Glutamatergic neuron (in vitro differentiated cells): ENCODE results near the gene STH. TPM values are rescaled to one million over a fixed set of nuclear protein-coding genes. Genes with fewer than 3 reads are reported as not detected.
A peak's percentile ranks its signal among the peaks of the same experiment; 100 is the strongest.
"Not testable (repeated sequence)": the region's sequence is repeated elsewhere in the genome, so short reads cannot be mapped to it uniquely, and the experiment has no call there.

Source experiments
- DNase-seq: peaks from one replicate; pipeline ENCODE4 v3.0.0; 2022
- H3K27ac Mint-ChIP-seq: one replicate; pipeline ENCODE4 v1.8.0; 2020; ENCODE audit warnings: mild to moderate bottlenecking, mixed read lengths, inconsistent platforms; ENCODE audit not compliant: unreplicated experiment
- H3K27me3 Mint-ChIP-seq: one replicate; pipeline ENCODE4 v1.8.0; 2020; ENCODE audit warnings: mild to moderate bottlenecking, moderate library complexity, mixed read lengths, inconsistent platforms; ENCODE audit not compliant: unreplicated experiment
- H3K36me3 Mint-ChIP-seq: one replicate; pipeline ENCODE4 v1.8.0; 2020; ENCODE audit warnings: mild to moderate bottlenecking, mixed read lengths, inconsistent platforms; ENCODE audit not compliant: unreplicated experiment
- H3K4me1 Mint-ChIP-seq: one replicate; pipeline ENCODE4 v1.8.0; 2020; ENCODE audit warnings: mild to moderate bottlenecking, low read depth, mixed read lengths, inconsistent platforms; ENCODE audit not compliant: unreplicated experiment
- H3K4me3 Mint-ChIP-seq: one replicate; pipeline ENCODE4 v1.8.0; 2020; ENCODE audit warnings: mild to moderate bottlenecking, mixed read lengths, inconsistent platforms; ENCODE audit not compliant: unreplicated experiment
- H3K9me3 Mint-ChIP-seq: one replicate; pipeline ENCODE4 v1.8.0; 2020; ENCODE audit warnings: mild to moderate bottlenecking, moderate library complexity, mixed read lengths, inconsistent platforms; ENCODE audit not compliant: unreplicated experiment
- total RNA-seq: library from RNA; stranded (reverse); fragmentation: NEBNext Ultra II Directional; extraction: Animal tissue kit (Norgen Biotek cat#: 25700); gene quantifications from one replicate; pipeline ENCODE4 v1.2.1, GENCODE V29; 2021; ENCODE audit not compliant: unreplicated experiment
- TF ChIP-seq, protein P1 (sequence below): fragments of 200-600 bp; sonication (generic); IDR thresholded peaks from one replicate; pipeline ENCODE4 v1.5.0; 2021; ENCODE audit not compliant: partially characterized antibody, unreplicated experiment

Gene STH
- total RNA-seq, 1 donor from 2014 or later = 4.1 TPM

GRCh38 chr17:46020998-46021397 is 21.9 kb downstream of the STH start:
- DNase-seq = no peak
- Mint-ChIP-seq H3K9me3 (peaks cover 3% of the 10 kb centered on the region), H3K27me3 (peaks cover 9% of the 10 kb centered on the region), H3K4me1 (peaks cover 15% of the 10 kb centered on the region), H3K4me3 (no peak overlapping the region), H3K36me3 (peaks cover 11% of the 10 kb centered on the region), H3K27ac (no peak overlapping the region)
- TF ChIP-seq, protein P1, sequence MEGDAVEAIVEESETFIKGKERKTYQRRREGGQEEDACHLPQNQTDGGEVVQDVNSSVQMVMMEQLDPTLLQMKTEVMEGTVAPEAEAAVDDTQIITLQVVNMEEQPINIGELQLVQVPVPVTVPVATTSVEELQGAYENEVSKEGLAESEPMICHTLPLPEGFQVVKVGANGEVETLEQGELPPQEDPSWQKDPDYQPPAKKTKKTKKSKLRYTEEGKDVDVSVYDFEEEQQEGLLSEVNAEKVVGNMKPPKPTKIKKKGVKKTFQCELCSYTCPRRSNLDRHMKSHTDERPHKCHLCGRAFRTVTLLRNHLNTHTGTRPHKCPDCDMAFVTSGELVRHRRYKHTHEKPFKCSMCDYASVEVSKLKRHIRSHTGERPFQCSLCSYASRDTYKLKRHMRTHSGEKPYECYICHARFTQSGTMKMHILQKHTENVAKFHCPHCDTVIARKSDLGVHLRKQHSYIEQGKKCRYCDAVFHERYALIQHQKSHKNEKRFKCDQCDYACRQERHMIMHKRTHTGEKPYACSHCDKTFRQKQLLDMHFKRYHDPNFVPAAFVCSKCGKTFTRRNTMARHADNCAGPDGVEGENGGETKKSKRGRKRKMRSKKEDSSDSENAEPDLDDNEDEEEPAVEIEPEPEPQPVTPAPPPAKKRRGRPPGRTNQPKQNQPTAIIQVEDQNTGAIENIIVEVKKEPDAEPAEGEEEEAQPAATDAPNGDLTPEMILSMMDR = no peak

DNA sequence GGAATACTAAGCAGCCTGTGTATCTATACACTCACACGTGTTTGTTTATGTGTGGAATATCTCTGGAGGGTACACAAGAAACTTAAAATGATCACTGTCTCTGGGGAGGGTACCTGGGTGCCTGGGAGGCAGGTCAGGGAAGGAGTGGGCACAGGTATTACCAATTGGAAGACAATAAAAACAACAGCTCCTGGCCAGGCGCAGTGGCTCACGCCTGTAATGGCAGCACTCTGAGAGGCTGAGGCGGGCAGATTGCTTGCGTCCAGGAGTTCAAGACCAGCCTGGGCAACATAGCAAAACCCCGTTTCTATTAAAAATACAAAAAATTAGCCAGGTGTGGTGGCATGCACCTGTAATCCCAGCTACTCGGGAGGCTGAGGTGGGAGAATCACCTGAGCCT is 24.3 kb downstream of the STH start:
- not testable (repeated sequence) for H3K4me3 Mint-ChIP-seq, H3K9me3 Mint-ChIP-seq, H3K36me3 Mint-ChIP-seq, DNase-seq
- peaks cover 13% of the 10 kb centered on the region for H3K27me3 Mint-ChIP-seq
- peaks cover 29% of the 10 kb centered on the region for H3K4me1 Mint-ChIP-seq
- peak overlapping the region; percentile 62 for H3K27ac Mint-ChIP-seq

DNA sequence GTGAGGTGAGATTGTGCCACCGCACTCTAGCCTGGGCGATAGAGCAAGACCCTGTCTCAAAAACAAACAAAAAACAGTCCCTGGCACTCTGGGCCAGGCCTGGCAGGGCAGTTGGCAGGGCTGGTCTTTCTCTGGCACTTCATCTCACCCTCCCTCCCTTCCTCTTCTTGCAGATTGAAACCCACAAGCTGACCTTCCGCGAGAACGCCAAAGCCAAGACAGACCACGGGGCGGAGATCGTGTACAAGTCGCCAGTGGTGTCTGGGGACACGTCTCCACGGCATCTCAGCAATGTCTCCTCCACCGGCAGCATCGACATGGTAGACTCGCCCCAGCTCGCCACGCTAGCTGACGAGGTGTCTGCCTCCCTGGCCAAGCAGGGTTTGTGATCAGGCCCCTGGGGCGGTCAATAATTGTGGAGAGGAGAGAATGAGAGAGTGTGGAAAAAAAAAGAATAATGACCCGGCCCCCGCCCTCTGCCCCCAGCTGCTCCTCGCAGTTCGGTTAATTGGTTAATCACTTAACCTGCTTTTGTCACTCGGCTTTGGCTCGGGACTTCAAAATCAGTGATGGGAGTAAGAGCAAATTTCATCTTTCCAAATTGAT is 24.8 kb downstream of the STH start:
- Mint-ChIP-seq H3K27ac (peak overlapping the region; percentile 46), H3K9me3 (peaks cover 6% of the 10 kb centered on the region), H3K4me3 (no peak overlapping the region), H3K27me3 (peaks cover 10% of the 10 kb centered on the region), H3K36me3 (peaks cover 5% of the 10 kb centered on the region), H3K4me1 (peaks cover 33% of the 10 kb centered on the region)
- TF ChIP-seq, protein P1 = no peak
- no peak for DNase-seq

- H3K27ac Mint-ChIP-seq = no peak overlapping the region
- H3K4me1 Mint-ChIP-seq = peaks cover 40% of the 10 kb centered on the region
- peaks cover 11% of the 10 kb centered on the region for H3K27me3 Mint-ChIP-seq
- H3K9me3 Mint-ChIP-seq = peaks cover 8% of the 10 kb centered on the region
- H3K36me3 Mint-ChIP-seq = peaks cover 5% of the 10 kb centered on the region
- no peak overlapping the region for H3K4me3 Mint-ChIP-seq
- no peak for DNase-seq
- TF ChIP-seq, protein P1 = no peak
These were observed 25.5 kb downstream of the STH start for GRCh38 chr17:46024590-46024989.

DNA sequence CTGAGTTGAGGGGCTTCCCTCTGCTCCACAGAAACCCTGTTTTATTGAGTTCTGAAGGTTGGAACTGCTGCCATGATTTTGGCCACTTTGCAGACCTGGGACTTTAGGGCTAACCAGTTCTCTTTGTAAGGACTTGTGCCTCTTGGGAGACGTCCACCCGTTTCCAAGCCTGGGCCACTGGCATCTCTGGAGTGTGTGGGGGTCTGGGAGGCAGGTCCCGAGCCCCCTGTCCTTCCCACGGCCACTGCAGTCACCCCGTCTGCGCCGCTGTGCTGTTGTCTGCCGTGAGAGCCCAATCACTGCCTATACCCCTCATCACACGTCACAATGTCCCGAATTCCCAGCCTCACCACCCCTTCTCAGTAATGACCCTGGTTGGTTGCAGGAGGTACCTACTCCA is 26.0 kb downstream of the STH start:
- TF ChIP-seq, protein P1 = no peak
- H3K27ac Mint-ChIP-seq = peak overlapping the region; percentile 49
- no peak for DNase-seq
- H3K9me3 Mint-ChIP-seq = peaks cover 11% of the 10 kb centered on the region
- H3K27me3 Mint-ChIP-seq = peaks cover 12% of the 10 kb centered on the region
- H3K4me1 Mint-ChIP-seq = peaks cover 41% of the 10 kb centered on the region
- peaks cover 5% of the 10 kb centered on the region for H3K36me3 Mint-ChIP-seq
- H3K4me3 Mint-ChIP-seq = no peak overlapping the region
